ENCODE data around the gene PRKCA. TPM values are rescaled to one million over a fixed set of nuclear protein-coding genes. Genes with fewer than 3 reads are reported as not detected.

The PRKCA gene
- total RNA-seq, 3 donors from 2014 or later (not counting 1 experiment from before 2014, with no cell fraction given): 19.6 to 29.0 (median 20.4) TPM

GRCh38 chr17:66429680-66430079 lies 127.3 kb downstream of the PRKCA start:
- H3K27ac Mint-ChIP-seq: no peak overlapping the region
- no peaks in the 10 kb centered on the region for H3K9me3 Mint-ChIP-seq
- H3K36me3 Mint-ChIP-seq: no peaks in the 10 kb centered on the region
- Histone ChIP-seq H3K36me3 (ENCODE audit: control insufficient read depth, insufficient read depth, low read length) (no peaks in the 10 kb centered on the region), H3K4me3 (ENCODE audit: low read length) (no peak overlapping the region), H3K9me3 (ENCODE audit: control insufficient read depth, insufficient read depth, low read length) (no peaks in the 10 kb centered on the region), H3K4me1 (ENCODE audit: control insufficient read depth, insufficient read depth, low read length) (peaks cover 22% of the 10 kb centered on the region), H3K27ac (ENCODE audit: low read length) (no peak overlapping the region), H3K27me3 (ENCODE audit: control insufficient read depth, insufficient read depth, low read length) (no peaks in the 10 kb centered on the region)
- H3K4me3 Mint-ChIP-seq: no peak overlapping the region
- TF ChIP-seq CTCF (IDR thresholded peaks at IDR 0.05): no peak
- ATAC-seq (no peak), DNase-seq (no peak)
- H3K27me3 Mint-ChIP-seq (ENCODE audit: low read depth in 2 of 2): no peaks in the 10 kb centered on the region
- peaks cover 12 to 40% of the 10 kb centered on the region in 2 donors for H3K4me1 Mint-ChIP-seq
- intact Hi-C loops (cut with micrococcal nuclease): no loop called here
- 73% methylated on average over 1 of the region's 1 CpG for WGBS (ENCODE audit: insufficient coverage)

DNA sequence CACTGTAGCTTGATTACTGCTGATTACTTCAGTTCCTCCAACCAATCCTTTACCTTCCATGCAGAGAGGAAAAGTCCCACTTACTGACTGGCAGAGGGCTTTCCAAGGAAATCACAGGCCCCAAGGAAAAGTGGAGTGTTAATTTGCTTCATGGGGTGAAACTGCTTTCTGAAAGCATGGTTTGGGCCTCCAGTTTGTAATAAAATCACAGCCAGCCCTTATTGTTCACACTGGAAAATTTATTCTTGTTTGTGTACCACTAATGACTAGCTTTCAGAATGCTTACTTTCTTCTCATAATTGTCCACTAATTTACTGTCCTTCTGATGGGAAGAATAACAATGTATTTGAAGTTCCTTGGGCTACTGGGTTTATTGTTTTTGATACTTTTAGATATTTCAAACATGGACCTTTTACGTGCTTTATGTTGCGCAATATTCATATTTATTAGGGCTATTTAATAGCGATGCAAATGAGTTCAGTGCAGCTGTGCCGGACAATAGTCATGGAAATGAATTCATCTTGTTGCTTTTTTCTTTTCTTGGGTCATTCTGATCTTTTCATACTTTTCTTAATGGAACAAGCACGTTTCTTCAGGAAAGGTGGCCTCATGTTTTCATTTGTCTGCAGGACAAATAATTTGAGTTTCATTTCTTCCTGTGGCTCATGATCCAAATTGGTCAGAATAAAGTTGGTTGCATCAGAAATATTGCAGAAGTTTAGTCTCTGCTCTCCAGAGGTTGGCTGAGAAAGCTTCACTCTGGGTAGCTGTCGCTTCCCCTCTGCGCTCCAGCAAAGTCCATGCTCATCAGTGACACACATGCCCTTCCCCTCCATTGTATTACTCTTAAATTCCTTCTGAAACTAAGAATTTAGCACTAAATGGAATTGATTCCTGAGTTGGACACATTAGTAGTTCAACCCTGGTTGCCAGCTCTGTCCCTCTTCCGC lies 128.7 kb downstream of the PRKCA start:
- Histone ChIP-seq H3K36me3 (ENCODE audit: control insufficient read depth, insufficient read depth, low read length) (no peaks in the 10 kb centered on the region), H3K9me3 (ENCODE audit: control insufficient read depth, insufficient read depth, low read length) (no peaks in the 10 kb centered on the region), H3K27me3 (ENCODE audit: control insufficient read depth, insufficient read depth, low read length) (no peaks in the 10 kb centered on the region), H3K4me3 (ENCODE audit: low read length) (no peak overlapping the region), H3K4me1 (ENCODE audit: control insufficient read depth, insufficient read depth, low read length) (peaks cover 22% of the 10 kb centered on the region), H3K27ac (ENCODE audit: low read length) (no peak overlapping the region)
- Mint-ChIP-seq H3K36me3 (no peaks in the 10 kb centered on the region), H3K27me3 (ENCODE audit: low read depth in 2 of 2) (no peaks in the 10 kb centered on the region), H3K27ac (no peak overlapping the region), H3K4me3 (no peak overlapping the region), H3K9me3 (no peaks in the 10 kb centered on the region), H3K4me1 (peaks cover 4 to 32% of the 10 kb centered on the region in 2 donors)
- WGBS (ENCODE audit: insufficient coverage): 88% methylated on average over 8 of the region's 8 CpGs
- intact Hi-C loops (cut with micrococcal nuclease): no loop called here
- TF ChIP-seq CTCF (IDR thresholded peaks at IDR 0.05): no peak
- DNase-seq (no peak), ATAC-seq (no peak)

- peaks cover 18% of the 10 kb centered on the region for H3K4me1 ChIP-seq (ENCODE audit: control insufficient read depth, insufficient read depth, low read length)
- H3K4me3 Mint-ChIP-seq: no peak overlapping the region
- peak overlapping the region in 1 of 2 donors; percentile 12 for H3K27ac Mint-ChIP-seq
These were observed 129.5 kb downstream of the PRKCA start for GRCh38 chr17:66431910-66432309.

More at GRCh38 chr17:66431910-66432309, 129.5 kb downstream of the PRKCA start:
- H3K36me3 Mint-ChIP-seq: no peaks in the 10 kb centered on the region
- no peaks in the 10 kb centered on the region for H3K9me3 ChIP-seq (ENCODE audit: control insufficient read depth, insufficient read depth, low read length)
- ATAC-seq: no peak
- WGBS (ENCODE audit: insufficient coverage): 94% methylated on average over 3 of the region's 5 CpGs
- H3K4me1 Mint-ChIP-seq: peaks cover 0 to 26% of the 10 kb centered on the region in 2 donors
- no peak for TF ChIP-seq CTCF (IDR thresholded peaks at IDR 0.05)
- H3K36me3 ChIP-seq (ENCODE audit: control insufficient read depth, insufficient read depth, low read length): no peaks in the 10 kb centered on the region
- H3K27me3 ChIP-seq (ENCODE audit: control insufficient read depth, insufficient read depth, low read length): no peaks in the 10 kb centered on the region
- H3K27me3 Mint-ChIP-seq (ENCODE audit: low read depth in 2 of 2): no peaks in the 10 kb centered on the region
- H3K4me3 ChIP-seq (ENCODE audit: low read length): no peak overlapping the region
- no peak for DNase-seq
- intact Hi-C loops (cut with micrococcal nuclease): no loop called here
- H3K27ac ChIP-seq (ENCODE audit: low read length): no peak overlapping the region
- H3K9me3 Mint-ChIP-seq: no peaks in the 10 kb centered on the region
